ENCODE measurements around the gene ALDH4A1.

Gene ALDH4A1

GRCh38 chr1:18921516-18922251 is 19.3 kb upstream of the ALDH4A1 start:
- DNase-seq: no peak

- no peak for DNase-seq
Observed at GRCh38 chr1:18920931-18921330, 18.6 kb upstream of the ALDH4A1 start.

GRCh38 chr1:18919956-18920355 is 17.6 kb upstream of the ALDH4A1 start:
- DNase-seq: no peak

- DNase-seq: no peak
Observed at GRCh38 chr1:18919197-18919905, 17.0 kb upstream of the ALDH4A1 start.

GRCh38 chr1:18918417-18918816 is 16.1 kb upstream of the ALDH4A1 start:
- DNase-seq: no peak

- no peak for DNase-seq
Observed at GRCh38 chr1:18917071-18917799, 14.9 kb upstream of the ALDH4A1 start.

GRCh38 chr1:18915341-18915740 is 13.0 kb upstream of the ALDH4A1 start:
- DNase-seq: no peak

- DNase-seq: peak; percentile 79
Observed at GRCh38 chr1:18913065-18913835, 10.9 kb upstream of the ALDH4A1 start.

GRCh38 chr1:18912550-18912949 is 10.2 kb upstream of the ALDH4A1 start:
- no peak for DNase-seq

- peak; percentile 41 for DNase-seq
Observed at GRCh38 chr1:18908911-18909771, 6.8 kb upstream of the ALDH4A1 start.

GRCh38 chr1:18907917-18908845 is 5.8 kb upstream of the ALDH4A1 start:
- no peak for DNase-seq

GRCh38 chr1:18907021-18907916 is 4.9 kb upstream of the ALDH4A1 start:
- peak; percentile 55 for DNase-seq

GRCh38 chr1:18903291-18903756 is 969 bp upstream of the ALDH4A1 start:
- no peak for DNase-seq

- no peak for DNase-seq
Observed at GRCh38 chr1:18901952-18902522, 318 bp downstream of the ALDH4A1 start.

GRCh38 chr1:18901147-18901951 is 1.0 kb downstream of the ALDH4A1 start:
- no peak for DNase-seq

GRCh38 chr1:18900303-18900841 is 2.0 kb downstream of the ALDH4A1 start:
- no peak for DNase-seq

GRCh38 chr1:18899363-18900049 is 2.8 kb downstream of the ALDH4A1 start:
- DNase-seq: no peak

All from activated naive CD4-positive, alpha-beta T cell treated with anti-CD3 and anti-CD28 coated beads, Interleukin-2, amount 50 U/mL, for 16 hours (primary cell).